H1 (cell line): Measurements from ENCODE around the gene ZNF516.

Experiments used
- EZH2 ChIP-seq: fragments of 200-600 bp; sonication (generic); IDR thresholded peaks from 2 replicates; pipeline ENCODE4 v1.7.1; 2012; ENCODE audit warnings: low read depth, mild to moderate bottlenecking, moderate library complexity, low read length, inconsistent platforms; ENCODE audit not compliant: severe bottlenecking
- GABPA ChIP-seq: IDR thresholded peaks from 2 replicates; pipeline ENCODE4 v1.6.1; 2011; ENCODE audit warnings: mild to moderate bottlenecking, low read length, moderate library complexity, borderline replicate concordance; ENCODE audit not compliant: insufficient read depth
- RAD21 ChIP-seq, 2 experiments: IDR thresholded peaks in 1 of 2; conservative IDR thresholded peaks in 1 of 2; 2 replicates each; pipeline ENCODE4 v1.6.1; 2011; ENCODE audit warnings: low read depth in 2 of 2, low read length in 2 of 2, improper control_type of control experiment in 1 of 2, inconsistent platforms in 1 of 2, mild to moderate bottlenecking in 1 of 2, moderate library complexity in 1 of 2
- RFX5 ChIP-seq: IDR thresholded peaks from 2 replicates; pipeline ENCODE4 v1.6.1; 2011; ENCODE audit warnings: low read depth, low read length, improper control_type of control experiment, borderline replicate concordance
- TF ChIP-seq, protein P1 (sequence below), 3 experiments: IDR thresholded peaks; 1 replicate in 2 of 3; 2 replicates in 1 of 3; pipeline versions ENCODE4 v1.5.1 to v1.6.1; 2011; ENCODE audit warnings: low read length in 3 of 3, mild to moderate bottlenecking in 3 of 3, inconsistent platforms in 2 of 3, low read depth in 1 of 3, moderate library complexity in 1 of 3; ENCODE audit not compliant: insufficient read depth in 1 of 3; ENCODE audit errors: control extremely low read depth in 1 of 3

GRCh38 chr18:76388261-76388660 is 106.8 kb downstream of the ZNF516 start:
- TF ChIP-seq RAD21 (IDR thresholded peaks at IDR 0.05 in 1 of 2, conservative IDR thresholded peaks at IDR 0.05 in 1 of 2; ENCODE audit: low read depth in 2 of 2, low read length in 2 of 2) (no peak), RFX5 (no peak), GABPA (no peak), EZH2 (no peak)
- TF ChIP-seq, protein P1, sequence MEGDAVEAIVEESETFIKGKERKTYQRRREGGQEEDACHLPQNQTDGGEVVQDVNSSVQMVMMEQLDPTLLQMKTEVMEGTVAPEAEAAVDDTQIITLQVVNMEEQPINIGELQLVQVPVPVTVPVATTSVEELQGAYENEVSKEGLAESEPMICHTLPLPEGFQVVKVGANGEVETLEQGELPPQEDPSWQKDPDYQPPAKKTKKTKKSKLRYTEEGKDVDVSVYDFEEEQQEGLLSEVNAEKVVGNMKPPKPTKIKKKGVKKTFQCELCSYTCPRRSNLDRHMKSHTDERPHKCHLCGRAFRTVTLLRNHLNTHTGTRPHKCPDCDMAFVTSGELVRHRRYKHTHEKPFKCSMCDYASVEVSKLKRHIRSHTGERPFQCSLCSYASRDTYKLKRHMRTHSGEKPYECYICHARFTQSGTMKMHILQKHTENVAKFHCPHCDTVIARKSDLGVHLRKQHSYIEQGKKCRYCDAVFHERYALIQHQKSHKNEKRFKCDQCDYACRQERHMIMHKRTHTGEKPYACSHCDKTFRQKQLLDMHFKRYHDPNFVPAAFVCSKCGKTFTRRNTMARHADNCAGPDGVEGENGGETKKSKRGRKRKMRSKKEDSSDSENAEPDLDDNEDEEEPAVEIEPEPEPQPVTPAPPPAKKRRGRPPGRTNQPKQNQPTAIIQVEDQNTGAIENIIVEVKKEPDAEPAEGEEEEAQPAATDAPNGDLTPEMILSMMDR (IDR thresholded peaks at IDR 0.05; ENCODE audit: control extremely low read depth in 1 of 3, insufficient read depth in 1 of 3, low read depth in 1 of 3, low read length in 3 of 3) = no peak
